Spleen (tissue), 7 donors: ENCODE measurements around the gene AGAP4.
"Not testable (repeated sequence)": the region's sequence is repeated elsewhere in the genome, so short reads cannot be mapped to it uniquely, and the experiment has no call there.

Experiments used
- POLR2A ChIP-seq, 3 donors: fragments of 450-650 bp; IDR thresholded peaks; one replicate each; pipeline ENCODE4 v1.5.1; 2017; ENCODE audit warnings: antibody characterized with exemption in 3 of 3, mild to moderate bottlenecking in 1 of 3
- POLR2AphosphoS5 ChIP-seq, 3 donors: sonication (generic); formaldehyde crosslinking; IDR thresholded peaks; one replicate each; pipeline ENCODE4 v1.5.1; 2017; ENCODE audit warnings: antibody characterized with exemption in 3 of 3
- TF ChIP-seq, protein P1 (sequence below), 11 experiments: fragments of 200-600 bp in 7 of 11; fragments of 450-650 bp in 4 of 11; sonication (generic) in 4 of 11; IDR thresholded peaks in 8 of 11; conservative IDR thresholded peaks in 3 of 11; 1 replicate in 7 of 11; 2 replicates in 4 of 11; pipeline versions ENCODE4 v1.4.0 to v1.8.0; 2016 to 2021; ENCODE audit warnings: antibody characterized with exemption in 11 of 11, inconsistent platforms in 4 of 11, mild to moderate bottlenecking in 1 of 11
- donor health status: DM: no; HTN: no; CAD: no; lungs with moderate emphysema.
- donor health status: DM: no; HTN: no; CAD: no.
- donor health status: DM: no; HTN: no; CAD: no.

GRCh38 chr10:45864264-45864663, 17.0 kb upstream of the AGAP4 start:
- TF ChIP-seq, protein P1, sequence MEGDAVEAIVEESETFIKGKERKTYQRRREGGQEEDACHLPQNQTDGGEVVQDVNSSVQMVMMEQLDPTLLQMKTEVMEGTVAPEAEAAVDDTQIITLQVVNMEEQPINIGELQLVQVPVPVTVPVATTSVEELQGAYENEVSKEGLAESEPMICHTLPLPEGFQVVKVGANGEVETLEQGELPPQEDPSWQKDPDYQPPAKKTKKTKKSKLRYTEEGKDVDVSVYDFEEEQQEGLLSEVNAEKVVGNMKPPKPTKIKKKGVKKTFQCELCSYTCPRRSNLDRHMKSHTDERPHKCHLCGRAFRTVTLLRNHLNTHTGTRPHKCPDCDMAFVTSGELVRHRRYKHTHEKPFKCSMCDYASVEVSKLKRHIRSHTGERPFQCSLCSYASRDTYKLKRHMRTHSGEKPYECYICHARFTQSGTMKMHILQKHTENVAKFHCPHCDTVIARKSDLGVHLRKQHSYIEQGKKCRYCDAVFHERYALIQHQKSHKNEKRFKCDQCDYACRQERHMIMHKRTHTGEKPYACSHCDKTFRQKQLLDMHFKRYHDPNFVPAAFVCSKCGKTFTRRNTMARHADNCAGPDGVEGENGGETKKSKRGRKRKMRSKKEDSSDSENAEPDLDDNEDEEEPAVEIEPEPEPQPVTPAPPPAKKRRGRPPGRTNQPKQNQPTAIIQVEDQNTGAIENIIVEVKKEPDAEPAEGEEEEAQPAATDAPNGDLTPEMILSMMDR (IDR thresholded peaks at IDR 0.05 in 8 of 11, conservative IDR thresholded peaks at IDR 0.05 in 3 of 11), result not testable (repeated sequence)
- not testable (repeated sequence) for TF ChIP-seq POLR2AphosphoS5, POLR2A (IDR thresholded peaks at IDR 0.05)
